ENCODE results near the gene SCFD2.

DNA sequence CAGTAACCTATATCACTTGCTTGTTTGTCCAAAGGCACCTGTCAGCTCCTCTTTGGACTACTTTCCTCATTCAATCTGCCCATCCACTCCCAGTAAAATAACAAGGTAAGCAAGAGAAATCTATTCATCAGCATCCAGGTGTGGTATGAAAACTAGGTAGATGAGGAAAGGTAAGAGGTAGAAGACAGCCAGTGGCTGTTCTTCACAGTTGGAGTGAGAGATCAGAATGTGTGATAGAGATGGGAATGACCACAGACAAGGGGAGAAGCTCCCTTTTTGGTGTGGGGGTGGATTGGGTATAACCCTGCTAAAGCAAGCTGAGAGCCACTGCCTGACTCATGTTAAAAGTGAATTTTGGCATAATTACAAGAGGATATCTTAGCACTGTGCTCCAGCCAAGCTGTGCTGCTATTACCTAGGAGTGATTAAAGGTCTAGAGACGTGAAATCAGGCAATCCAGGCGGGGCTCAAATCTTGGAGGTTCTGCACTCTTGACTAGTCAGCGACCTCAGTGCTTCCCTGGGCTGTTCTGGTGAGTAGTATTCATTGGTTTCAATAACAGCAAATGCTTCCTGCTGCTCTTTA, 531.8 kb downstream of the SCFD2 start:
- TF ChIP-seq CTCF (IDR thresholded peaks at IDR 0.05; ENCODE audit: low read length): no peak
- no peak for TF ChIP-seq EZH2 (IDR thresholded peaks at IDR 0.05; ENCODE audit: borderline replicate concordance, low read length)
